MCF 10A (cell line): ENCODE results near the gene PSMD3. TPM values are rescaled to one million over a fixed set of nuclear protein-coding genes. Genes with fewer than 3 reads are reported as not detected.
A peak's percentile ranks its signal among the peaks of the same experiment; 100 is the strongest.

ENCODE experiments used
- BruUV-seq: library from RNA; stranded (reverse); fragments of 400-500 nt; replicated peaks from 2 replicates; lab custom pipeline; 2021; lab: Mats Ljungman, UMichigan
- CTCF ChIA-PET: fragments of 300-600 bp; sonication (Branson Sonifier 250); formaldehyde crosslinking; extraction: SDS; loops from one replicate; lab custom pipeline; 2021; ENCODE audit warnings: antibody characterized with exemption, inconsistent platforms; lab: Yijun Ruan, JAX
- POLR2A ChIA-PET: fragments of 300-600, 350-650 bp; sonication (Branson Sonifier 250); formaldehyde crosslinking; extraction: SDS; loops from one replicate; lab custom pipeline; 2020; ENCODE audit warnings: antibody characterized with exemption, inconsistent platforms; lab: Yijun Ruan, JAX
- DNase-seq: peaks from one replicate; pipeline ENCODE4 v3.0.0-alpha.2; 2018; ENCODE audit not compliant: unreplicated experiment
- H3K27ac Mint-ChIP-seq: one replicate; pipeline ENCODE4 v1.8.0; 2022; ENCODE audit warnings: mild to moderate bottlenecking, low read depth, mixed read lengths; ENCODE audit not compliant: unreplicated experiment
- H3K27me3 Mint-ChIP-seq: one replicate; pipeline ENCODE4 v1.8.0; 2022; ENCODE audit warnings: mixed read lengths; ENCODE audit not compliant: insufficient read depth, unreplicated experiment
- H3K36me3 Mint-ChIP-seq: one replicate; pipeline ENCODE4 v1.8.0; 2022; ENCODE audit warnings: mild to moderate bottlenecking, moderate library complexity, mixed read lengths; ENCODE audit not compliant: insufficient read depth, unreplicated experiment
- H3K4me1 Mint-ChIP-seq: one replicate; pipeline ENCODE4 v1.8.0; 2022; ENCODE audit warnings: mixed read lengths; ENCODE audit not compliant: insufficient read depth, unreplicated experiment
- H3K4me3 Mint-ChIP-seq: one replicate; pipeline ENCODE4 v1.8.0; 2022; ENCODE audit warnings: mild to moderate bottlenecking, moderate library complexity, mixed read lengths; ENCODE audit not compliant: unreplicated experiment
- H3K9me3 Mint-ChIP-seq: one replicate; pipeline ENCODE4 v1.8.0; 2022; ENCODE audit warnings: mixed read lengths; ENCODE audit not compliant: unreplicated experiment
- CTCF ChIP-seq: fragments of 200-600 bp; IDR thresholded peaks from one replicate; pipeline ENCODE4 v1.8.0; 2022; ENCODE audit warnings: antibody characterized with exemption, mild to moderate bottlenecking; ENCODE audit not compliant: unreplicated experiment
- intact Hi-C: fragments of 100-400 bp; cut with micrococcal nuclease; formaldehyde crosslinking; loops from 2 replicates; pipeline ENCODE4 v1.14.1; 2022
- total RNA-seq: library from RNA; stranded (reverse); gene quantifications from 2 replicates; pipeline ENCODE4 v1.2.3, GENCODE V29; 2022

Gene PSMD3
- total RNA-seq, 1 experiment from 2014 or later = 95.3 TPM

- Mint-ChIP-seq H3K9me3 (no peaks in the 10 kb centered on the region), H3K36me3 (no peaks in the 10 kb centered on the region), H3K27ac (no peak overlapping the region), H3K4me3 (no peak overlapping the region), H3K27me3 (peaks cover 43% of the 10 kb centered on the region), H3K4me1 (no peaks in the 10 kb centered on the region)
- ChIA-PET POLR2A (interaction anchor here (0.6 kb wide), 1 partner anchor 22 kb away, joined by 4 read pairs; no protein-coding TSS in a partner anchor), CTCF (interaction anchor here (0.6 to 1.0 kb wide), 5 partner anchors 8 to 350 kb away, joined by 3 to 9 read pairs (median 4); no protein-coding TSS in a partner anchor)
- no peak for TF ChIP-seq CTCF
- intact Hi-C loops = no loop called here
- DNase-seq = peak; percentile 47
- BruUV-seq = no TSS peak
Measured at GRCh38 chr17:39973496-39973895, 7.1 kb upstream of the PSMD3 start.

DNA sequence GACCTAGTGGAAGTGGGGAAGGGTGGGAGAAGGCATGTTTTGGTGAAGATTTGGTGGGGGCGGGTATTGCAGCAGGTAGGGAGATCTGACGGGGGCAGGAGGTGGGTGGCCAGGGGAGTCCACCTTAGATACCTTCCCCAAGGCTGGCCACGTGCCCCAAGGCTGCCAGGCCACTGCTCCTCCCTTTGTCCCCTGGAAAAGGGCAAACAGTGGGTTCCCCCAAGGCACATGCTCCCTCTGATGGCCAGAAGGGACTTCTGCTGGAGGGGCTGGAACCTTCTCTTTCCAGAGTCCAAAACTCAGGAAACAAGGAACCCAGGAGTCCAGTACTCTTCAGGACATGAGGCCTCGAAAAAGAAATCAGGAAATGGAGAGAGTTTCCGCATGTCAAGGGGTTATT, 6.2 kb upstream of the PSMD3 start:
- Mint-ChIP-seq H3K27ac (no peak overlapping the region), H3K27me3 (peaks cover 33% of the 10 kb centered on the region), H3K4me1 (peaks cover 6% of the 10 kb centered on the region), H3K36me3 (no peaks in the 10 kb centered on the region), H3K9me3 (no peaks in the 10 kb centered on the region), H3K4me3 (no peak overlapping the region)
- TF ChIP-seq CTCF = no peak
- ChIA-PET CTCF (interaction anchor here (0.6 kb wide), 1 partner anchor 110 kb away, joined by 4 read pairs; no protein-coding TSS in a partner anchor), POLR2A (no interaction called here)
- intact Hi-C loops = no loop called here
- no TSS peak for BruUV-seq
- DNase-seq = no peak

DNA sequence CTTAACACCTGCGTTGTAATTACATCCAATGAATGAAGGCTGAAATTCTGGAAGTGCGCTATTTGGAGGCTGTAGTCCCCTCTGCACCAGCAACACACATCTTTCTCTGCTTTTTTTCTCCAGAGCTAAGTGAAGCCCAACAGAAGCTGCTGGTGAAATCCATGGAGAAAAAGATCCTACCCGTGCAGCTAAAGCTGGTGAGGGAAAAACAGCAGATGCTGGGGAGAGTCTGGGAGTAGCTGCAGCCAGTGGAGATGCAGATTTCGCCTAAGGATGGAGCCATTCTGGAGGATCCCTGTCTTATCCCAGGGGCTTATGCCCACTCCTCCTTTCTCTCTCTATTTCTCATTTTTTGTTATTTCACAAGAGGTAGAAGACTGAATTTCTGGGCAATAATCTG, 4.8 kb upstream of the PSMD3 start:
- Mint-ChIP-seq H3K9me3 (no peaks in the 10 kb centered on the region), H3K4me3 (no peak overlapping the region), H3K36me3 (no peaks in the 10 kb centered on the region), H3K27ac (no peak overlapping the region), H3K27me3 (peaks cover 20% of the 10 kb centered on the region), H3K4me1 (peaks cover 16% of the 10 kb centered on the region)
- ChIA-PET CTCF (interaction anchor here (0.6 to 1.0 kb wide), 4 partner anchors 14 to 192 kb away, joined by 3 to 7 read pairs (median 3); no protein-coding TSS in a partner anchor), POLR2A (interaction anchor here (0.6 kb wide), 3 partner anchors 16 to 295 kb away, joined by 3 read pairs; no protein-coding TSS in a partner anchor)
- no peak for TF ChIP-seq CTCF
- intact Hi-C loops = no loop called here
- BruUV-seq = no TSS peak
- no peak for DNase-seq

- Mint-ChIP-seq H3K4me1 (peaks cover 26% of the 10 kb centered on the region), H3K9me3 (no peaks in the 10 kb centered on the region), H3K4me3 (peak overlapping the region; percentile 96), H3K27ac (peak overlapping the region; percentile 98), H3K27me3 (no peaks in the 10 kb centered on the region), H3K36me3 (peaks cover 15% of the 10 kb centered on the region)
- ChIA-PET CTCF (interaction anchor here (0.6 to 5.8 kb wide), 15 partner anchors 15 to 431 kb away, joined by 3 to 69 read pairs (median 4); partner anchors contain the start of gene GSDMA), POLR2A (interaction anchor here (0.6 to 4.9 kb wide), 16 partner anchors 16 to 279 kb away, joined by 3 to 48 read pairs (median 8); partner anchors contain the start of genes ERBB2, GSDMA and NR1D1)
- no peak for DNase-seq
- TSS peak; percentile 53 for BruUV-seq
- intact Hi-C loops = no loop called here
- TF ChIP-seq CTCF = no peak
Measured at GRCh38 chr17:39979016-39979670, 1.5 kb upstream of the PSMD3 start.
